Left lobe of liver (tissue), 2 donors: ENCODE measurements around the gene BCL11A. TPM values are rescaled to one million over a fixed set of nuclear protein-coding genes. Genes with fewer than 3 reads are reported as not detected.
A peak's percentile ranks its signal among the peaks of the same experiment; 100 is the strongest.

Experiments
- ATAC-seq: fragments of 200-7000 bp; cut with Tn5 transposase; one replicate; pipeline ENCODE4 v1.9.1; 2020; ENCODE audit warnings: mild to moderate bottlenecking, moderate library complexity
- DNase-seq: peaks from one replicate; pipeline ENCODE4 v3.0.0-alpha.2; 2020; ENCODE audit warnings: low spot score
- total RNA-seq: library from RNA; stranded (reverse); gene quantifications from one replicate; pipeline ENCODE4 v1.2.1, GENCODE V29; 2021
- donor health status: DM: no; HTN: no; CAD: no; lungs with moderate emphysema.
- donor health status: DM: no; HTN: yes; CAD: no.

Gene BCL11A
- total RNA-seq: 0.50 TPM

DNA sequence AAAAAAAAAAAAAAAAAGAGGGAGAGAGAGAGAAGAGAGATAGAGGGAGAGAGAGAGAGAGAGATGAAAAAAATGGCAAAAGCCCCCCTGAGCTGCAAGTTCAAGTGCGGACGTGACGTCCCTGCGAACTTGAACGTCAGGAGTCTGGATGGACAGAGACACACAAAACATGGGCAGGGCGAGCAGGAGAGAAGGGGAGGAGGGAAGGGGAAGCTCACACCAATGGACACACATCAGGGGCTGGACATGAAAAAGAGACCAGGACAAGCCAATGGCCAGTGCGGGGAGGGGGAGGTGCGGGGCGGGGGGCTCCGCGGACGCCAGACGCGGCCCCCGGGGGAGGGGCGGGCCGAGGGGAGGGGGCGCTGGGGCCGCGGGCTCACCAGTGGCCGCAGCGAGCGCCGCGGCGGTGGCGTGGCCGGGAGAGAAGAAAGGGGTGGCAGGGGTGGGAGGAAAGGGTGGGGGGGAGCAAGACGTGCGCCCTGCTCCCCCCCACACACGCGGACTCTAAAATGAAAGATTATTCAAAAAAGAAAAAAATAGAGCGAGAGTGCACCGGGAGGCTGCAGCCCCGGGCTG, at the start of gene BCL11A:
Gene BCL11A (minus strand): TSS at position 160 of the 579 bp plus-strand sequence. CDS start 384 bp downstream, outside the sequence.
- DNase-seq (no peak), ATAC-seq (no peak)

- ATAC-seq (no peak), DNase-seq (no peak)
These were observed 49.5 kb upstream of the BCL11A start for GRCh38 chr2:60602828-60603532.

- DNase-seq (no peak), ATAC-seq (no peak)
These were observed 48.9 kb upstream of the BCL11A start for GRCh38 chr2:60602388-60602787.

GRCh38 chr2:60598271-60598670, 44.8 kb upstream of the BCL11A start:
- ATAC-seq (no peak), DNase-seq (no peak)

- ATAC-seq: no peak
These were observed 43.9 kb upstream of the BCL11A start for GRCh38 chr2:60597346-60597745.

GRCh38 chr2:60596411-60596810, 43.0 kb upstream of the BCL11A start:
- no peak for ATAC-seq
- DNase-seq: no peak

More at GRCh38 chr2:60597346-60597745, 43.9 kb upstream of the BCL11A start:
- DNase-seq: no peak

DNA sequence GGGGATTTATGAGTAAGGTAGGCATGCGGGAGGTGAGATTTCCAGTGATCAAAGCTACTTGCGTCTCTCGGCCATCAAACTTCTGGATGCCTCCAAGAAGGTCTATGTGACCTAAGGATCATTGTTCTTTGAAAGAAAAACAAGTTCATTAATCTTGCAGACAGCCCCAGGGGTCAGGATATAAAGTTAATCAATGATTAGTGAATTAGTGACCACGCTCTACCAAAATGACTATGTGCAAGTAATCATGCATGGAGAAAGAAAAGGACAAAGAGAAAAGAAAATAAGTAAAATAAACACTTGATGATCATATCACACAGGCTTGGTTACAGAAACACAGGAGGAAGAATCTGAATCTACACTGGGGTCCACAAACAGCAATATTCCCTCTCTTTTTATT, 42.5 kb upstream of the BCL11A start:
- no peak for DNase-seq
- ATAC-seq: no peak

GRCh38 chr2:60589104-60589503, 35.6 kb upstream of the BCL11A start:
- ATAC-seq (no peak), DNase-seq (no peak)

DNA sequence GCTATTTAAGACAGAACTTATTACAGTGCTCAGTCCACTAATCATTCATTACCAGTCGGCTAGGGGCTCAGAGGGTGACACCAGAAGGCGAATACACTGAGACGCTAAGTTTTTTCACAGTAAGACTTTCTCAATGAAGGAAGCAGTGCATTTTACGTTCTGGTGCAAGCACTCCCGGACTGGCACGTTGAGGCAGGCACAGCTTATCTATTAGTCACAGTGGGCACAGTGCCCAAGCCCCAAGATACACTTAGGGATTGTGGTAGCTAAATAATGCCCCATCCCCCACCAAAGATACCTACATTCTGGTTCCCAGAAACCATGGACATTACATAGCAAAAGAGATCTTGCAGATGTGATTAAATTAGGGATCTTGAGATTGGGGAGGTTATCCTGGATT, 32.6 kb upstream of the BCL11A start:
- ATAC-seq (no peak), DNase-seq (no peak)

GRCh38 chr2:60585276-60585675, 31.8 kb upstream of the BCL11A start:
- DNase-seq: no peak
- no peak for ATAC-seq

DNA sequence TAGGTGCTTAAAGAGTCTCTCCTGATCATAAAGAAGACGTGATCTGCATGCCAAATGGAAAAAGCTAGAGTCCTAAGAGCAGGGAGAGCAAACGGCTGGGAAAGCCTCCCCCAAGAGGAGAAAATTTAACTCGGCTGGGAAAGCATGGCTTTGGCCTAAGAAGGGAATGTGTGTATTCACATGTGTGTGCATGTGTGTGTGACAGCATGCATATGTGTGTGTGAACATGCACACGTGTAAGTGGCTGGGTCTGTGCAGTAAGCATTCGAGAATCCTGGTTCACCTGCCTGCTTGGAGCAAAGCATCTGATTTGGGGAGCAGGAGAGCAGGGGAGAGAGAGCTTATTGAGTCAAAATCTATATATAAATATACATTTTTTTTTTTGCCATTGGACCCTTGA, 30.1 kb upstream of the BCL11A start:
- DNase-seq (no peak), ATAC-seq (no peak)

GRCh38 chr2:60581433-60582282, 28.2 kb upstream of the BCL11A start:
- peak; percentile 99 for ATAC-seq
- DNase-seq: peak; percentile 60

- no peak for ATAC-seq
- DNase-seq: no peak
These were observed 24.3 kb upstream of the BCL11A start for GRCh38 chr2:60577682-60578283.

- DNase-seq: no peak
- no peak for ATAC-seq
These were observed 19.8 kb upstream of the BCL11A start for GRCh38 chr2:60573251-60573650.

GRCh38 chr2:60570251-60570650, 16.8 kb upstream of the BCL11A start:
- ATAC-seq (no peak), DNase-seq (no peak)

- no peak for DNase-seq
- ATAC-seq: no peak
These were observed 16.2 kb upstream of the BCL11A start for GRCh38 chr2:60569680-60570111.

GRCh38 chr2:60567919-60568768, 14.7 kb upstream of the BCL11A start:
- DNase-seq (no peak), ATAC-seq (no peak)

- ATAC-seq (no peak), DNase-seq (no peak)
These were observed 13.6 kb upstream of the BCL11A start for GRCh38 chr2:60567096-60567495.

GRCh38 chr2:60565472-60565871, 12.0 kb upstream of the BCL11A start:
- DNase-seq (no peak), ATAC-seq (no peak)
